CD4-positive, alpha-beta T cell (primary cell): ENCODE measurements around the gene TSPAN9. TPM values are rescaled to one million over a fixed set of nuclear protein-coding genes. Genes with fewer than 3 reads are reported as not detected.

Experiments used
- ATAC-seq: fragments of 200-7000 bp; cut with Tn5 transposase; one replicate; pipeline ENCODE4 v1.10.0; 2022; ENCODE audit warnings: mild to moderate bottlenecking; ENCODE audit not compliant: poor library complexity
- CTCF ChIA-PET: fragments of 350-600 bp; sonication (Branson Sonifier 250); formaldehyde crosslinking; loops from one replicate; lab custom pipeline; 2021; ENCODE audit warnings: antibody characterized with exemption, inconsistent platforms; lab: Charles Lee
- POLR2A ChIA-PET: fragments of 350-600 bp; sonication (Branson Sonifier 250); formaldehyde crosslinking; loops from one replicate; lab custom pipeline; 2021; ENCODE audit warnings: antibody characterized with exemption, inconsistent platforms; lab: Charles Lee
- DNase-seq, 14 experiments: peaks; one replicate each; pipeline ENCODE4 v3.0.0-alpha.2; 2013 to 2020; ENCODE audit warnings: mixed read lengths in 2 of 14
- H3K27ac ChIP-seq, 2 donors: one replicate each; pipeline versions ENCODE4 v1.5.1 to v1.7.0; 2013; ENCODE audit warnings: low read length in 2 of 2, low read depth in 1 of 2, mild to moderate bottlenecking in 1 of 2
- H3K27me3 ChIP-seq, 2 experiments: 1 replicate in 1 of 2; 2 replicates in 1 of 2; pipeline versions ENCODE4 v1.6.1 to v1.7.0; 2013; ENCODE audit warnings: low read length in 2 of 2, control low read depth in 1 of 2, mild to moderate bottlenecking in 1 of 2, moderate library complexity in 1 of 2; ENCODE audit not compliant: insufficient read depth in 2 of 2, control insufficient read depth in 1 of 2
- H3K36me3 ChIP-seq: one replicate; pipeline ENCODE4 v1.6.1; 2013; ENCODE audit warnings: low read length, control low read depth; ENCODE audit not compliant: insufficient read depth
- H3K4me1 ChIP-seq: one replicate; pipeline ENCODE4 v1.6.1; 2013; ENCODE audit warnings: low read length, control low read depth; ENCODE audit not compliant: insufficient read depth
- H3K4me3 ChIP-seq: one replicate; pipeline ENCODE4 v1.5.1; 2013; ENCODE audit warnings: mild to moderate bottlenecking, low read length, moderate library complexity
- H3K9me3 ChIP-seq, 2 experiments: 1 replicate in 1 of 2; 2 replicates in 1 of 2; pipeline versions ENCODE4 v1.6.1 to v1.7.0; 2013; ENCODE audit warnings: low read length in 2 of 2, mild to moderate bottlenecking in 2 of 2, control low read depth in 1 of 2, moderate library complexity in 1 of 2; ENCODE audit not compliant: control insufficient read depth in 1 of 2, insufficient read depth in 1 of 2
- H3K27ac Mint-ChIP-seq: one replicate; pipeline ENCODE4 v1.8.0; 2020; ENCODE audit warnings: mixed read lengths
- H3K27me3 Mint-ChIP-seq: one replicate; pipeline ENCODE4 v1.8.0; 2021; ENCODE audit warnings: mixed read lengths
- H3K36me3 Mint-ChIP-seq: one replicate; pipeline ENCODE4 v1.8.0; 2021; ENCODE audit warnings: low read depth, mixed read lengths
- H3K4me1 Mint-ChIP-seq: one replicate; pipeline ENCODE4 v1.8.0; 2021; ENCODE audit warnings: low read depth, mixed read lengths
- H3K4me3 Mint-ChIP-seq: one replicate; pipeline ENCODE4 v1.8.0; 2020; ENCODE audit warnings: mild to moderate bottlenecking, mixed read lengths
- H3K9me3 Mint-ChIP-seq: one replicate; pipeline ENCODE4 v1.8.0; 2020; ENCODE audit warnings: mixed read lengths
- intact Hi-C, 2 experiments: fragments of 100-400 bp; cut with DNase I in 1 of 2; cut with micrococcal nuclease in 1 of 2; formaldehyde crosslinking; loops; one replicate each; pipeline versions ENCODE4 v1.15.1 to v1.9.0; 2023 to 2025; cut with DNase I, micrococcal nuclease
- total RNA-seq, 174 experiments: library from RNA in 2 of 174; stranded (reverse) in 2 of 174; gene quantifications; one replicate each; pipeline ENCODE4 v1.2.3 and lab custom pipeline; 2021 to 2026
- TF ChIP-seq, protein P1 (sequence below): fragments of 200-600 bp; IDR thresholded peaks from one replicate; pipeline ENCODE4 v1.8.0; 2022; ENCODE audit warnings: antibody characterized with exemption, mild to moderate bottlenecking

TSPAN9 gene
- total RNA-seq, 2 experiments from 2014 or later: 0.82 to 1.3 TPM

DNA sequence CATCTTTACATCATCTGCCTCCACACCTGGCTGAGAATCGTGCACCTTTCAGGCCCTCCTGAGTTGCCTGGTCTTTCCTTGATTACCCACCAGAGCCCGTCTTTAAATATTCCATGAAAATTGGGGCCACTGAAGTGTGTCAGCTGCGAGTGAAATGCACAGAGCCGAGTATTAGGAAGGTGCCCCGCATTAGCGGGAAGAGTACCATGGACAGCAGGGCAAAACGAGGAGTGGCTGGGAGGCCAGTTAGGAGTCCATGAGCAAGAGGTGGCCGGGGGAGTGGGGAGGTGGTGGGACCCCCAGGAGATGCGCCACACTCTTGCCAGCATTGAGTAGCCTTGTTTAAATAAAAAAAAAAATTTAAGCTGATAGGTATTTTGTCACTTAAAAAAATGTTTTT is 99.6 kb downstream of the TSPAN9 start:
- DNase-seq (no peak), ATAC-seq (no peak)
- Mint-ChIP-seq H3K27me3 (peaks cover 14% of the 10 kb centered on the region), H3K36me3 (no peaks in the 10 kb centered on the region), H3K4me3 (no peak overlapping the region), H3K9me3 (no peaks in the 10 kb centered on the region), H3K4me1 (peaks cover 7% of the 10 kb centered on the region), H3K27ac (no peak overlapping the region)
- no peak overlapping the region for H3K27ac ChIP-seq
- H3K36me3 ChIP-seq: no peaks in the 10 kb centered on the region
- CTCF ChIA-PET: no interaction called here
- TF ChIP-seq, protein P1, sequence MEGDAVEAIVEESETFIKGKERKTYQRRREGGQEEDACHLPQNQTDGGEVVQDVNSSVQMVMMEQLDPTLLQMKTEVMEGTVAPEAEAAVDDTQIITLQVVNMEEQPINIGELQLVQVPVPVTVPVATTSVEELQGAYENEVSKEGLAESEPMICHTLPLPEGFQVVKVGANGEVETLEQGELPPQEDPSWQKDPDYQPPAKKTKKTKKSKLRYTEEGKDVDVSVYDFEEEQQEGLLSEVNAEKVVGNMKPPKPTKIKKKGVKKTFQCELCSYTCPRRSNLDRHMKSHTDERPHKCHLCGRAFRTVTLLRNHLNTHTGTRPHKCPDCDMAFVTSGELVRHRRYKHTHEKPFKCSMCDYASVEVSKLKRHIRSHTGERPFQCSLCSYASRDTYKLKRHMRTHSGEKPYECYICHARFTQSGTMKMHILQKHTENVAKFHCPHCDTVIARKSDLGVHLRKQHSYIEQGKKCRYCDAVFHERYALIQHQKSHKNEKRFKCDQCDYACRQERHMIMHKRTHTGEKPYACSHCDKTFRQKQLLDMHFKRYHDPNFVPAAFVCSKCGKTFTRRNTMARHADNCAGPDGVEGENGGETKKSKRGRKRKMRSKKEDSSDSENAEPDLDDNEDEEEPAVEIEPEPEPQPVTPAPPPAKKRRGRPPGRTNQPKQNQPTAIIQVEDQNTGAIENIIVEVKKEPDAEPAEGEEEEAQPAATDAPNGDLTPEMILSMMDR: no peak
- H3K4me1 ChIP-seq: no peaks in the 10 kb centered on the region
- POLR2A ChIA-PET: no interaction called here
- H3K27me3 ChIP-seq: peaks cover 0 to 6% of the 10 kb centered on the region in 2 experiments
- H3K9me3 ChIP-seq: no peaks in the 10 kb centered on the region
- no peak overlapping the region for H3K4me3 ChIP-seq
- intact Hi-C loops: no loop called here

DNA sequence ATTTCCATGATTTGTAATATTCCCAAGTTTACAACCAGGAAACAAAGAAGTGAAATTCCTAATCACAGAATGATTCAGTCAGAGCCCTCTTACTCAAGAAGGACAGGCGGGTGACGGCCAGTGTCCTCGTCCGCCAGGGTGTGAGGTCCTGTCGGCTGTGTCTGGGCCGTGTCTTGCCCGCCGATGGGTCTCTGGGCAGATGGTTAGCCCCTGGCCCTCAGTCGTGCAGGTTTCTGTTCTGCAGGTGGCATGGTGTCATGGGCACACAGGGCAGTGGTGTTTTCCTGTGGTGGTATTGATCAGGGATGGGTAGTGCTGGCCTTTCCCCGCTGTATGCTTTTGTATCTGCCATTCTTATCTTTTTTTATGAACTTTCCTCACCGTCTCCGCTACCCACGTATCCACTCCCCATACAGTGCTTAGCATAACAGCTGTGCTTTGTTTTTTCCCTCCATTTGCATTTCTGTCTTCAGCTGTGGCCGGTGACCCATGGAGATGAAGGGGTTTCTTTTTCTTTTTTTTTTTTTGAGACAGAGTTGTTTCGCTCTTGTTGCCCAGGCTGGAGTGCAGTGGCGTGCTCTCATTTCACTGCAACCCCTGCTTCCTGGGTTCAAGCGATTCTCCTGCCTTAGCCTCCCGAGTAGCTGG is 100.7 kb downstream of the TSPAN9 start:
- TF ChIP-seq, protein P1: no peak
- Histone ChIP-seq H3K4me3 (no peak overlapping the region), H3K27me3 (peaks cover 0 to 6% of the 10 kb centered on the region in 2 experiments), H3K4me1 (no peaks in the 10 kb centered on the region), H3K36me3 (no peaks in the 10 kb centered on the region), H3K9me3 (no peaks in the 10 kb centered on the region), H3K27ac (no peak overlapping the region)
- intact Hi-C loops: no loop called here
- Mint-ChIP-seq H3K4me3 (no peak overlapping the region), H3K36me3 (no peaks in the 10 kb centered on the region), H3K27me3 (peaks cover 14% of the 10 kb centered on the region), H3K9me3 (no peaks in the 10 kb centered on the region), H3K27ac (no peak overlapping the region), H3K4me1 (peaks cover 7% of the 10 kb centered on the region)
- CTCF ChIA-PET: no interaction called here
- no peak for DNase-seq
- POLR2A ChIA-PET: no interaction called here
- no peak for ATAC-seq

DNA sequence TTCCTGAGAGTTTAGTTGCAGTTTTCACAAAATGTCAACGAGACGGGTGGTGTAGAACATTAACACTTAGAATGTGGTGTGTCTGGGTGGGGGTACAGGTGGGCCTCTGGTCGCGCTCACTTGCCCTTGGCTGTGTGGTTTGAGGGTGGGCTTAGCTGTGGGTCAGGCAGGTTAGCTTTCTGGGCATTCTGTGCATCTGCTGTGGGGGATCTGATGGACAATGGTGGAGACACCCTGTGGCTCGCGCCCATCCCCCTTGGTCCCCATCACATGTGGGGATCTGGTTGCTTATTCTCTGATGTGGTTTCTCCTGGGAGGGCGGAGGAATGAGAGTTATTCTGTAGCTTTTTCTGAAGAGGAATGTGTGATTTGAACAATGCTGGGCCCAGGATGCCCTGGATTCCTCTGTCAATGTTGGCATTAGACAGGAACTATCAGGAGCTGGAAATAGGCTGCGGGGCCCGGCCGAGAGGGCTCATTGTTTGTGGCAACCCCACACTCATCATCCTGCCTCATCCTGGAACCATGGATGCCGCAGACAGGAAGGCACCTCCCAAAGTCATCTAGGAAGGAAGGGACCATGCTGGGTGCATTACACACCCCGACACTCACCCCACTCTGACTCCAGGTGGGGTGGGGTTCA is 101.6 kb downstream of the TSPAN9 start:
- Histone ChIP-seq H3K36me3 (no peaks in the 10 kb centered on the region), H3K9me3 (no peaks in the 10 kb centered on the region), H3K4me3 (no peak overlapping the region), H3K27me3 (peaks cover 0 to 6% of the 10 kb centered on the region in 2 experiments), H3K27ac (no peak overlapping the region), H3K4me1 (no peaks in the 10 kb centered on the region)
- DNase-seq (no peak), ATAC-seq (no peak)
- no peaks in the 10 kb centered on the region for H3K36me3 Mint-ChIP-seq
- no peak overlapping the region for H3K4me3 Mint-ChIP-seq
- CTCF ChIA-PET: no interaction called here
- peaks cover 7% of the 10 kb centered on the region for H3K4me1 Mint-ChIP-seq
- TF ChIP-seq, protein P1: no peak
- H3K27me3 Mint-ChIP-seq: peaks cover 14% of the 10 kb centered on the region
- H3K27ac Mint-ChIP-seq: no peak overlapping the region
- no peaks in the 10 kb centered on the region for H3K9me3 Mint-ChIP-seq
- POLR2A ChIA-PET: no interaction called here
- intact Hi-C loops: no loop called here
